ENCODE measurements around the gene DDI1.

GRCh38 chr11:104064034-104064630 is 27.7 kb downstream of the DDI1 start:
- TF ChIP-seq CTCF (IDR thresholded peaks at IDR 0.05) (no peak), POLR2AphosphoS5 (IDR thresholded peaks at IDR 0.05) (no peak), EP300 (IDR thresholded peaks at IDR 0.05) (no peak), POLR2A (IDR thresholded peaks at IDR 0.05) (no peak)

All from stomach (tissue), 4 donors.